GM12878 (cell line): ENCODE measurements around the gene OCIAD2. TPM values are rescaled to one million over a fixed set of nuclear protein-coding genes. Genes with fewer than 3 reads are reported as not detected.

Experiments
- ATAC-seq: fragments of 200-7000 bp; cut with Tn5 transposase; 3 replicates; pipeline ENCODE4 v1.9.1; 2020; ENCODE audit warnings: mild to moderate bottlenecking, moderate library complexity
- BruUV-seq: library from RNA; stranded (reverse); fragments of 400-500 nt; replicated peaks from 2 replicates; lab custom pipeline; 2021; lab: Mats Ljungman, UMichigan
- CTCF ChIA-PET: fragments of 300-600 bp; sonication (Branson Sonifier 250); formaldehyde crosslinking; extraction: SDS; loops from one replicate; lab custom pipeline; 2021; ENCODE audit warnings: inconsistent platforms; lab: Yijun Ruan, JAX
- POLR2A ChIA-PET: fragments of 350-600 bp; formaldehyde crosslinking; extraction: SDS; loops from one replicate; lab custom pipeline; 2021; ENCODE audit warnings: inconsistent platforms; lab: Charles Lee
- RAD21 ChIA-PET: fragments of 300-600 bp; sonication (Branson Sonifier 250); formaldehyde crosslinking; loops from one replicate; lab custom pipeline; 2023; ENCODE audit warnings: antibody characterized with exemption; ENCODE audit not compliant: unreplicated experiment; lab: Charles Lee
- SMC1A ChIA-PET: fragments of 300-600 bp; sonication (Branson Sonifier 250); formaldehyde crosslinking; loops from one replicate; lab custom pipeline; 2023; ENCODE audit not compliant: unreplicated experiment, uncharacterized antibody; lab: Charles Lee
- DNase-seq: peaks from one replicate; pipeline ENCODE4 v3.0.0-alpha.2; 2011; ENCODE audit warnings: low read depth, low spot score
- FAIRE-seq: peaks from 3 replicates; lab custom pipeline; 2011; peaks lifted over from hg19 to GRCh38; lab: Jason Lieb, UNC
- H2AFZ ChIP-seq: 2 replicates; pipeline ENCODE4 v1.6.0; 2011; ENCODE audit warnings: low read depth, low read length, control low read depth; ENCODE audit not compliant: control insufficient read depth
- H3K27ac ChIP-seq: 2 replicates; pipeline ENCODE4 v1.5.1; 2011; ENCODE audit warnings: control low read depth; ENCODE audit not compliant: control insufficient read depth, insufficient read depth
- H3K27me3 ChIP-seq, 2 experiments: replicated peaks in 1 of 2; 2 replicates each; pipeline versions ENCODE4 v1.6.0 to v1.6.1; 2011; ENCODE audit warnings: low read length in 1 of 2; ENCODE audit not compliant: control insufficient read depth in 2 of 2, insufficient read depth in 2 of 2
- H3K36me3 ChIP-seq, 2 experiments: 2 replicates each; pipeline ENCODE4 v1.5.1; 2011; ENCODE audit warnings: low read length in 1 of 2; ENCODE audit not compliant: control insufficient read depth in 2 of 2, insufficient read depth in 2 of 2
- H3K4me1 ChIP-seq: 2 replicates; pipeline ENCODE4 v1.6.1; 2011; ENCODE audit warnings: mild to moderate bottlenecking, low read length, moderate library complexity, mixed read lengths; ENCODE audit not compliant: control insufficient read depth, insufficient read depth
- H3K4me2 ChIP-seq: 2 replicates; pipeline ENCODE4 v1.6.0; 2011; ENCODE audit warnings: control low read depth; ENCODE audit not compliant: control insufficient read depth, insufficient read depth
- H3K4me3 ChIP-seq: fragments of 200-600 bp; sonication (generic); 2 replicates; pipeline ENCODE4 v1.5.1; 2016
- H3K79me2 ChIP-seq: 2 replicates; pipeline ENCODE4 v1.6.0; 2011; ENCODE audit warnings: low read length; ENCODE audit not compliant: control insufficient read depth, insufficient read depth
- H3K9ac ChIP-seq: 2 replicates; pipeline ENCODE4 v1.8.0; 2011; ENCODE audit warnings: low read length, control low read depth, mixed read lengths; ENCODE audit not compliant: control insufficient read depth, insufficient read depth
- H3K9me3 ChIP-seq: replicated peaks from 3 replicates; pipeline ENCODE4 v1.5.1; 2011; ENCODE audit warnings: mild to moderate bottlenecking, low read length; ENCODE audit not compliant: control insufficient read depth, insufficient read depth
- H4K20me1 ChIP-seq: 2 replicates; pipeline ENCODE4 v1.6.0; 2011; ENCODE audit not compliant: control insufficient read depth, insufficient read depth
- BMI1 ChIP-seq: fragments of 450-650 bp; IDR thresholded peaks from 2 replicates; pipeline ENCODE4 v1.6.1; 2016; ENCODE audit warnings: mild to moderate bottlenecking, moderate library complexity, borderline replicate concordance
- BRCA1 ChIP-seq: IDR thresholded peaks from 2 replicates; pipeline ENCODE4 v1.6.1; 2011; ENCODE audit warnings: low read depth, low read length, improper control_type of control experiment
- CBX5 ChIP-seq: sonication (generic); IDR thresholded peaks from 2 replicates; pipeline ENCODE4 v1.6.1; 2016; ENCODE audit warnings: low read depth, moderate library complexity, mild to moderate bottlenecking, inconsistent platforms
- CHD4 ChIP-seq: fragments of 200-600 bp; sonication (generic); IDR thresholded peaks from 2 replicates; pipeline ENCODE4 v1.6.1; 2016; ENCODE audit warnings: mild to moderate bottlenecking
- ESRRA ChIP-seq: IDR thresholded peaks from 2 replicates; pipeline ENCODE4 v1.6.1; 2012; ENCODE audit warnings: mild to moderate bottlenecking, low read length, improper control_type of control experiment
- GABPA ChIP-seq: IDR thresholded peaks from 2 replicates; pipeline ENCODE4 v1.6.1; 2014; ENCODE audit warnings: antibody characterized with exemption, low read depth, mild to moderate bottlenecking, inconsistent platforms
- HDGF ChIP-seq: fragments of 450-650 bp; IDR thresholded peaks from 2 replicates; pipeline ENCODE4 v1.6.1; 2016; ENCODE audit warnings: antibody characterized with exemption
- JUND ChIP-seq: IDR thresholded peaks from 2 replicates; pipeline ENCODE4 v1.6.1; 2012; ENCODE audit warnings: low read depth, mild to moderate bottlenecking, low read length, improper control_type of control experiment, moderate library complexity
- KDM1A ChIP-seq: fragments of 200-600 bp; sonication (generic); IDR thresholded peaks from 2 replicates; pipeline ENCODE4 v1.6.1; 2016; ENCODE audit warnings: borderline replicate concordance
- MAX ChIP-seq: IDR thresholded peaks from 2 replicates; pipeline ENCODE4 v1.6.1; 2012; ENCODE audit warnings: low read depth, low read length, improper control_type of control experiment
- MEF2B ChIP-seq: fragments of 450-650 bp; IDR thresholded peaks from 2 replicates; pipeline ENCODE4 v1.6.1; 2018; ENCODE audit warnings: mild to moderate bottlenecking, moderate library complexity; ENCODE audit not compliant: partially characterized antibody, poor library complexity, severe bottlenecking
- NFIC ChIP-seq: IDR thresholded peaks from 2 replicates; pipeline ENCODE4 v1.6.1; 2012; ENCODE audit warnings: low read depth, mild to moderate bottlenecking, inconsistent platforms, low read length, moderate library complexity
- NR2C1 ChIP-seq: fragments of 450-650 bp; IDR thresholded peaks from 2 replicates; pipeline ENCODE4 v1.6.1; 2017; ENCODE audit warnings: antibody characterized with exemption, mild to moderate bottlenecking, moderate library complexity
- NR2F1 ChIP-seq: fragments of 450-650 bp; conservative IDR thresholded peaks from 2 replicates; pipeline ENCODE4 v1.6.1; 2017; ENCODE audit warnings: mild to moderate bottlenecking
- PAX8 ChIP-seq: fragments of 450-650 bp; IDR thresholded peaks from 2 replicates; pipeline ENCODE4 v1.6.1; 2017; ENCODE audit warnings: mild to moderate bottlenecking, moderate library complexity
- POLR2AphosphoS2 ChIP-seq: IDR thresholded peaks from 2 replicates; pipeline ENCODE4 v1.6.1; 2011; ENCODE audit warnings: low read depth, mild to moderate bottlenecking, low read length, improper control_type of control experiment, moderate library complexity
- RAD51 ChIP-seq: fragments of 450-650 bp; IDR thresholded peaks from 2 replicates; pipeline ENCODE4 v1.6.1; 2016; ENCODE audit warnings: moderate library complexity, mild to moderate bottlenecking, inconsistent platforms
- RFX5 ChIP-seq: IDR thresholded peaks from 2 replicates; pipeline ENCODE4 v1.6.1; 2011; ENCODE audit warnings: low read depth, low read length, improper control_type of control experiment
- SIX5 ChIP-seq: IDR thresholded peaks from 2 replicates; pipeline ENCODE4 v1.6.1; 2011; ENCODE audit warnings: mild to moderate bottlenecking, low read depth, low read length, moderate library complexity; ENCODE audit not compliant: severe bottlenecking
- TCF7 ChIP-seq: IDR thresholded peaks from 2 replicates; pipeline ENCODE4 v1.6.1; 2014; ENCODE audit warnings: antibody characterized with exemption, borderline replicate concordance
- WGBS: methylation state at CpG from one replicate; pipeline ENCODE4 v1.1.6; 2016; ENCODE audit warnings: low lambda C conversion rate; ENCODE audit not compliant: insufficient replicate concordance, insufficient coverage; ENCODE audit errors: missing lambda C conversion rate; 5-methylcytosine and 5-hydroxymethylcytosine counted together
- in situ Hi-C: fragments of 300-500 bp; cut with MboI; formaldehyde crosslinking; loops from 9 replicates; pipeline ENCODE4 v1.14.3; 2018; ENCODE audit warnings: mixed read lengths
- intact Hi-C: fragments of 100-400 bp; cut with micrococcal nuclease; formaldehyde crosslinking; loops from one replicate; pipeline ENCODE4 v1.14.2; 2022; ENCODE audit not compliant: unreplicated experiment
- polyA plus RNA-seq, 11 experiments: library from polyadenylated mRNA; depleted of rRNA in 4 of 11; unstranded in 6 of 11; stranded (reverse) in 5 of 11; fragments of >200 nt; fragmentation: Nextera tagmentation in 4 of 11; fragmentation: Illumina TruSeq in 1 of 11; extraction: Ambion mirVana in 4 of 11; extraction: Trizol in 1 of 11; gene quantifications; 1 replicate in 1 of 11; 2 replicates in 10 of 11; pipeline versions ENCODE4 v1.2.1 to v1.2.3, GENCODE V29; 2011 to 2016; ENCODE audit warnings: inconsistent platforms in 2 of 11, missing spikeins in 2 of 11, low read depth in 1 of 11
- total RNA-seq, 4 experiments: library from RNA; depleted of rRNA in 3 of 4; stranded (reverse); fragments of >200 nt in 3 of 4; fragmentation: Illumina TruSeq in 1 of 4; extraction: Trizol in 1 of 4; gene quantifications; 2 replicates each; pipeline versions ENCODE4 v1.2.1 to v1.2.3, GENCODE V29; 2013 to 2021

Gene OCIAD2
- total and polyA plus RNA-seq, 10 of the 15 experiments (the other 5 are each of a cell fraction or from before 2014, with no cell fraction given) = 42.4 to 140 (median 70.0) TPM

- H3K4me1 ChIP-seq = no peaks in the 10 kb centered on the region
- H2AFZ ChIP-seq = no peak overlapping the region
- H3K9me3 ChIP-seq = no peaks in the 10 kb centered on the region; the same call in 2 of the 3 replicates
- H3K4me2 ChIP-seq = no peak overlapping the region
- ChIA-PET SMC1A (interaction anchor here (2.1 kb wide), 1 partner anchor 12 kb away, joined by 4 read pairs; no protein-coding TSS in a partner anchor), CTCF (interaction anchor here (1.0 kb wide), 1 partner anchor 26 kb away, joined by 3 read pairs; no protein-coding TSS in a partner anchor), POLR2A (no interaction called here), RAD21 (no interaction called here)
- 100% methylated on average over 2 of the region's 2 CpGs for WGBS
- in situ Hi-C loops = no loop called here
- H3K27me3 ChIP-seq = no peaks in the 10 kb centered on the region
- H3K27ac ChIP-seq = no peak overlapping the region
- H3K4me3 ChIP-seq = no peak overlapping the region
- intact Hi-C loops = loop anchor here (5.0 kb wide), 1 partner anchor 268 kb away; no protein-coding TSS in a partner anchor
- H3K9ac ChIP-seq = no peak overlapping the region
- TF ChIP-seq SIX5 (no peak), KDM1A (no peak), NR2C1 (no peak), HDGF (no peak), NFIC (no peak)
- FAIRE-seq (no peak), DNase-seq (no peak), ATAC-seq (no peak)
- no peaks in the 10 kb centered on the region; the same call in 1 of the 2 replicates for H3K79me2 ChIP-seq
- no TSS peak for BruUV-seq
- peaks cover 0 to 30% of the 10 kb centered on the region in 2 experiments for H3K36me3 ChIP-seq
- H4K20me1 ChIP-seq = no peaks in the 10 kb centered on the region
Measured at GRCh38 chr4:48844843-48845242, 61.7 kb downstream of the OCIAD2 start.

- Histone ChIP-seq H3K4me3 (no peak overlapping the region), H3K79me2 (no peaks in the 10 kb centered on the region; the same call in 1 of the 2 replicates), H3K4me2 (no peak overlapping the region), H3K9me3 (no peaks in the 10 kb centered on the region), H3K27ac (no peak overlapping the region), H3K36me3 (peaks cover 0 to 35% of the 10 kb centered on the region in 2 experiments), H2AFZ (no peak overlapping the region), H3K27me3 (no peaks in the 10 kb centered on the region), H3K9ac (no peak overlapping the region), H3K4me1 (no peaks in the 10 kb centered on the region), H4K20me1 (no peaks in the 10 kb centered on the region)
- no peak for DNase-seq
- ATAC-seq = no peak
- intact Hi-C loops = no loop called here
- no peak for FAIRE-seq
- ChIA-PET POLR2A (interaction anchor here (0.5 to 1.5 kb wide), 3 partner anchors 10 to 154 kb away, joined by 3 to 4 read pairs (median 3); no protein-coding TSS in a partner anchor), SMC1A (interaction anchor here (0.8 to 1.6 kb wide), 3 partner anchors 11 to 19 kb away, joined by 3 to 4 read pairs (median 3); no protein-coding TSS in a partner anchor), CTCF (no interaction called here), RAD21 (no interaction called here)
- BruUV-seq = no TSS peak
- 95% methylated on average over 9 of the region's 9 CpGs for WGBS
- in situ Hi-C loops = no loop called here
- TF ChIP-seq RAD51 = no peak
- no peak for TF ChIP-seq MEF2B
- TF ChIP-seq TCF7 = no peak
- TF ChIP-seq MAX = no peak
- TF ChIP-seq PAX8 = no peak
- TF ChIP-seq ESRRA = no peak
- no peak for TF ChIP-seq GABPA
- TF ChIP-seq JUND = no peak
- no peak for TF ChIP-seq BRCA1
- TF ChIP-seq CBX5 = no peak
- TF ChIP-seq BMI1 = no peak
- no peak for TF ChIP-seq NR2F1
- TF ChIP-seq CHD4 = no peak
- TF ChIP-seq RFX5 = no peak
- TF ChIP-seq POLR2AphosphoS2 = no peak
Measured at GRCh38 chr4:48841045-48841827, 65.3 kb downstream of the OCIAD2 start.
